Stomach (tissue), 4 donors: ENCODE results near the gene GJE1.
"Not testable (repeated sequence)": the region's sequence is repeated elsewhere in the genome, so short reads cannot be mapped to it uniquely, and the experiment has no call there.

ENCODE experiments used
- POLR2A ChIP-seq, 4 donors: fragments of 450-650 bp; IDR thresholded peaks; one replicate each; pipeline ENCODE4 v1.6.1; 2016; ENCODE audit warnings: antibody characterized with exemption in 4 of 4, control low read depth in 2 of 4, mild to moderate bottlenecking in 1 of 4, moderate library complexity in 1 of 4
- TF ChIP-seq, protein P1 (sequence below), 7 experiments: fragments of 450-650 bp in 4 of 7; fragments of 200-600 bp in 3 of 7; sonication (generic) in 3 of 7; IDR thresholded peaks; one replicate each; pipeline ENCODE4 v1.5.1; 2016 to 2019; ENCODE audit warnings: antibody characterized with exemption in 7 of 7, control low read depth in 2 of 7, mild to moderate bottlenecking in 1 of 7

DNA sequence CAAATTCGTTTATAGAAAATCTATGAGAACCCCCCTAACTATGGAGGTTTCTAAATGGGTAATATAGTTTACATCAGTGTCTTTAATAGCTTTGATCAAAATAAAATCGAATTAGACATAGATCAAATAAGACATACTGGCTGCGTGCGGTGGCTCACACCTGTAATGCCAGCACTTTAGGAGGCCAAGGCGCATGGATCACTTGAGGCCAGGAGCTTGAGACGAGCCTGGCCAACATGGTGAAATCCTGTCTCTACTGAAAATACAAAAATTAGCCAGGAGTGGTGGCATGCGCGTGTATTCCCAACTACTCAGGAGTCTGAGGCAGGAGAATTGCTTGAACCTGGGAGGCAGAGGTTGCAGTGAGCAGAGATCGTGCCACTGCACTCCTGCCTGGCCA, 21.9 kb upstream of the GJE1 start:
- not testable (repeated sequence) for TF ChIP-seq POLR2A (IDR thresholded peaks at IDR 0.05)
- TF ChIP-seq, protein P1, sequence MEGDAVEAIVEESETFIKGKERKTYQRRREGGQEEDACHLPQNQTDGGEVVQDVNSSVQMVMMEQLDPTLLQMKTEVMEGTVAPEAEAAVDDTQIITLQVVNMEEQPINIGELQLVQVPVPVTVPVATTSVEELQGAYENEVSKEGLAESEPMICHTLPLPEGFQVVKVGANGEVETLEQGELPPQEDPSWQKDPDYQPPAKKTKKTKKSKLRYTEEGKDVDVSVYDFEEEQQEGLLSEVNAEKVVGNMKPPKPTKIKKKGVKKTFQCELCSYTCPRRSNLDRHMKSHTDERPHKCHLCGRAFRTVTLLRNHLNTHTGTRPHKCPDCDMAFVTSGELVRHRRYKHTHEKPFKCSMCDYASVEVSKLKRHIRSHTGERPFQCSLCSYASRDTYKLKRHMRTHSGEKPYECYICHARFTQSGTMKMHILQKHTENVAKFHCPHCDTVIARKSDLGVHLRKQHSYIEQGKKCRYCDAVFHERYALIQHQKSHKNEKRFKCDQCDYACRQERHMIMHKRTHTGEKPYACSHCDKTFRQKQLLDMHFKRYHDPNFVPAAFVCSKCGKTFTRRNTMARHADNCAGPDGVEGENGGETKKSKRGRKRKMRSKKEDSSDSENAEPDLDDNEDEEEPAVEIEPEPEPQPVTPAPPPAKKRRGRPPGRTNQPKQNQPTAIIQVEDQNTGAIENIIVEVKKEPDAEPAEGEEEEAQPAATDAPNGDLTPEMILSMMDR (IDR thresholded peaks at IDR 0.05), result not testable (repeated sequence)
